Spleen (tissue), 7 donors: ENCODE measurements around the gene LRRFIP2.

ENCODE experiments used
- POLR2A ChIP-seq, 3 donors: fragments of 450-650 bp; IDR thresholded peaks; one replicate each; pipeline ENCODE4 v1.5.1; 2017; ENCODE audit warnings: antibody characterized with exemption in 3 of 3, mild to moderate bottlenecking in 1 of 3
- TF ChIP-seq, protein P1 (sequence below), 11 experiments: fragments of 200-600 bp in 7 of 11; fragments of 450-650 bp in 4 of 11; sonication (generic) in 4 of 11; IDR thresholded peaks in 8 of 11; conservative IDR thresholded peaks in 3 of 11; 1 replicate in 7 of 11; 2 replicates in 4 of 11; pipeline versions ENCODE4 v1.4.0 to v1.8.0; 2016 to 2021; ENCODE audit warnings: antibody characterized with exemption in 11 of 11, inconsistent platforms in 4 of 11, mild to moderate bottlenecking in 1 of 11
- donor health status: DM: no; HTN: no; CAD: no; lungs with moderate emphysema.
- donor health status: DM: no; HTN: no; CAD: no.
- donor health status: DM: no; HTN: no; CAD: no.

- TF ChIP-seq POLR2A (IDR thresholded peaks at IDR 0.05), result no peak
- TF ChIP-seq, protein P1, sequence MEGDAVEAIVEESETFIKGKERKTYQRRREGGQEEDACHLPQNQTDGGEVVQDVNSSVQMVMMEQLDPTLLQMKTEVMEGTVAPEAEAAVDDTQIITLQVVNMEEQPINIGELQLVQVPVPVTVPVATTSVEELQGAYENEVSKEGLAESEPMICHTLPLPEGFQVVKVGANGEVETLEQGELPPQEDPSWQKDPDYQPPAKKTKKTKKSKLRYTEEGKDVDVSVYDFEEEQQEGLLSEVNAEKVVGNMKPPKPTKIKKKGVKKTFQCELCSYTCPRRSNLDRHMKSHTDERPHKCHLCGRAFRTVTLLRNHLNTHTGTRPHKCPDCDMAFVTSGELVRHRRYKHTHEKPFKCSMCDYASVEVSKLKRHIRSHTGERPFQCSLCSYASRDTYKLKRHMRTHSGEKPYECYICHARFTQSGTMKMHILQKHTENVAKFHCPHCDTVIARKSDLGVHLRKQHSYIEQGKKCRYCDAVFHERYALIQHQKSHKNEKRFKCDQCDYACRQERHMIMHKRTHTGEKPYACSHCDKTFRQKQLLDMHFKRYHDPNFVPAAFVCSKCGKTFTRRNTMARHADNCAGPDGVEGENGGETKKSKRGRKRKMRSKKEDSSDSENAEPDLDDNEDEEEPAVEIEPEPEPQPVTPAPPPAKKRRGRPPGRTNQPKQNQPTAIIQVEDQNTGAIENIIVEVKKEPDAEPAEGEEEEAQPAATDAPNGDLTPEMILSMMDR (IDR thresholded peaks at IDR 0.05 in 8 of 11, conservative IDR thresholded peaks at IDR 0.05 in 3 of 11), result no peak
These were observed 78.1 kb downstream of the LRRFIP2 start for GRCh38 chr3:37096288-37096687.
